ENCODE results near the gene SEMA5B.

DNA sequence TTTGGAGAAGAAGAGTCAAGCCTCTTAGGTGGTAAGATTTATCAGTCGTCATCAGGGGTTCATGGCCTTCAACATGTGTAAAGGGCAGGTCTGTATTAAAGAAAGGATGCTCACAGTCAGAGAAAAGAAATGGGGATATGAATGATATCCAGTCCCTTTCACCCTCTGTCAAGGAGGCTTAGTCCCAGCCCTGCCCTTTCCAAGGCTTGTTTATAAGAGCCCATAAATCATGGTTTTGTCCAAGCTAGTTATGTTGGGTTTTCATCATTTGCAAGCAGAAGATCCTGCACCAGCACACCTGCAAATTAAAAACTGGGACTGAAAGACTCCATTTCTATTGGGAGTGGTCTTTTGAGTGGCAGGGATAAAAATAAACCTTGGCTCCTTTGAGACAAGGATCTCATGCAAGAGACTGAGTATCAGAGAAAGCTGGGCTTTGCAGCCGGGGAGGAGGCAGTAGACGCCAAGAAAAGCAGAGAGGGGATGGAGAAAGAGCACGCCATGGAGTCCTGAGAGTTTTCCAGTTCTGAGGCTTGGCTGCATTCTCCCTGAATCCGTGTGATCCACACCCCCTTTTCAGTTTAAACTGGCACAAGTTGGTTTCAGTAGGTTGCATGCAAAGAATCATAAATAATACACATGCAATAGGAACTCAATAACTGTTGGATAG, 26.7 kb upstream of the SEMA5B start:
- TF ChIP-seq, protein P1, sequence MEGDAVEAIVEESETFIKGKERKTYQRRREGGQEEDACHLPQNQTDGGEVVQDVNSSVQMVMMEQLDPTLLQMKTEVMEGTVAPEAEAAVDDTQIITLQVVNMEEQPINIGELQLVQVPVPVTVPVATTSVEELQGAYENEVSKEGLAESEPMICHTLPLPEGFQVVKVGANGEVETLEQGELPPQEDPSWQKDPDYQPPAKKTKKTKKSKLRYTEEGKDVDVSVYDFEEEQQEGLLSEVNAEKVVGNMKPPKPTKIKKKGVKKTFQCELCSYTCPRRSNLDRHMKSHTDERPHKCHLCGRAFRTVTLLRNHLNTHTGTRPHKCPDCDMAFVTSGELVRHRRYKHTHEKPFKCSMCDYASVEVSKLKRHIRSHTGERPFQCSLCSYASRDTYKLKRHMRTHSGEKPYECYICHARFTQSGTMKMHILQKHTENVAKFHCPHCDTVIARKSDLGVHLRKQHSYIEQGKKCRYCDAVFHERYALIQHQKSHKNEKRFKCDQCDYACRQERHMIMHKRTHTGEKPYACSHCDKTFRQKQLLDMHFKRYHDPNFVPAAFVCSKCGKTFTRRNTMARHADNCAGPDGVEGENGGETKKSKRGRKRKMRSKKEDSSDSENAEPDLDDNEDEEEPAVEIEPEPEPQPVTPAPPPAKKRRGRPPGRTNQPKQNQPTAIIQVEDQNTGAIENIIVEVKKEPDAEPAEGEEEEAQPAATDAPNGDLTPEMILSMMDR (IDR thresholded peaks at IDR 0.05; ENCODE audit: low read length), result no peak
- no peak for TF ChIP-seq EZH2 (optimal IDR thresholded peaks at IDR 0.05; ENCODE audit: low read depth, low read length)

All from MM.1S (cell line).